SK-N-MC (cell line): ENCODE data around the gene CCDC187.

Source experiments
- EZH2 ChIP-seq: fragments of 200-600 bp; sonication (generic); IDR thresholded peaks from one replicate; pipeline ENCODE4 v1.6.1; 2017; ENCODE audit warnings: antibody characterized with exemption
- POLR2AphosphoS5 ChIP-seq: IDR thresholded peaks from 2 replicates; pipeline ENCODE4 v1.6.1; 2012; ENCODE audit warnings: mild to moderate bottlenecking, low read depth, low read length, borderline replicate concordance

GRCh38 chr9:136273921-136274785 lies 29.7 kb downstream of the CCDC187 start:
- TF ChIP-seq EZH2 (no peak), POLR2AphosphoS5 (no peak)
